Activated CD4-positive, alpha-beta T cell treated with anti-CD3 and anti-CD28 coated beads, Interleukin-2, Interleukin-6, amounts not matched to agents 100 ng/mL and 50 ng/mL, durations not matched to agents 16 hours and 8 hours (primary cell): ENCODE data around the gene MAP3K2.

Experiments
- DNase-seq: peaks from one replicate; pipeline ENCODE4 v3.0.0-alpha.2; 2020

The MAP3K2 gene

DNA sequence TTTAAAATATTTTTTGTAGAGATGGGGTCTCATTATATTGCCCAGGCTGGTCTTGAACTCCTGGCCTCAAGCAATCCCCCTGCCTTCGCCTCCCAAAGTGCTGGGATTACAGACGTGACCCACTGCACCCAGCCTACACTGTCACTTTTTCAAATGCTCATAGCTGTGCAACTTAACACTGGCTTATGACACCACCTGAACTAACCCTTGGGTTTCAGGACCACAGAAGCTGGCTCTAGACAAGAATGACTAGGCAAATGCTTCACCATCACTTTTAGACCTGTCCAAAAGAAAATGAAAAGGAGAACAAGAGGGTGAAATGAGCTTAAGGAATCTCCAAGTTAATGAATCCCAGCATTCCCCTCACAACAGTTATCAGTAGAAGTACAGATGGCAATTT, 107.1 kb downstream of the MAP3K2 start:
- no peak for DNase-seq

DNA sequence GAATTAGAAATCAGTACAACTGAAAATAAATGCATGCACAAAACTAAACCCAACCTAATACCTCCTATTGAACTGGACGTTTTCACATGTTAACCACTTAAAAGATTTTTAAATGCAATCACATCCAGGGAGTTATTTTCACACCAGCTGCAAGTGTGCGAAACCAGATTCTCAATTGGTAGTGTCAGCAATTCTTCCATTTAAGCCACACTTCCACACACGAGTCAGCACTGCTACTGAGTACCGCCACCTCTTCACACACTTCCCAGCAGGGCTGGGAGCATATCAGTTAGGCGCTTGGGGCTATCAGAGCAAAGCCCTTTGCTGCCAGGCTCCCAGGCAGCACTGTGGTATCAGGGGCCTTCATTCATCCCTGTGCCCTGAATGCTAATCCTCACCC, 108.0 kb downstream of the MAP3K2 start:
- DNase-seq, result no peak

DNA sequence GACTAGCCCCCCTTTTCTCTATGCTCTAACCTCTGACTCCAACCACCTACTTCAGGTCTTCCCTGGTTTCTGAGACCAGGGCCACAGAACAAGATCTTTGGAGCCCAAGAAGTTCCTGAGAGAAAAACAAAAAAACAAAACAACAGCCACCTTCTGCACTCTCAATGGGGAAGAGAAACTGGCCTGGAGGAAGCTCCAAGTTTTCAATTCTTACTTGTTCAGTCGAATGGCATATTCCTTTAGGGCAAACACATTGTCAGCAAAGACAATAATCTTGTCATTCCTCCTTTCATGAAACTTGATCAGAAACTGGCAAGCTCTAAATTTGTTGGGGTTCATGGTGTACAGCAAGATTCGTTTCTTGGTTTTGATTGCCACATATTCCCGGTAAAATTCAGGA, 108.8 kb downstream of the MAP3K2 start:
- no peak for DNase-seq

GRCh38 chr2:127277028-127277427, 110.7 kb downstream of the MAP3K2 start:
- DNase-seq, result no peak

DNA sequence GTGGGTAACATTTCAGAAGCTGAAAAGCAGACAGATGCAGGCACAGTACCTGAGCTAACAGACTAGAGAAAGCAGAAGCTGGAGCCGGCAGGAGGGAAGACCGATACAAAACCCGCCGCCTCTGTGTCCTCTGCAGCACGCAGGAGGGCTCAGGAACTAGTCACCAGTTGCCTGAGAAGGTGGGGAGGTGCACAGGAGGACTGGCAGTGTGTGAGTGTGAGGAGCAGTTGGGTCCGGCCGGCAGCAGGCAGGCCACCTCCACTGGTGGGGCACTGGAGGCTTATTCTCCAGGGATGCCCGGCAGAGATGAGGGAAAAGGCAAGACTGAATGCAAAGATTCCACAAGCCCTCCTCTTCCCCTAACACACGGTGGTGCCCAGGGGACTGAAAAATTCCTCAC, 112.0 kb downstream of the MAP3K2 start:
- DNase-seq, result no peak

DNA sequence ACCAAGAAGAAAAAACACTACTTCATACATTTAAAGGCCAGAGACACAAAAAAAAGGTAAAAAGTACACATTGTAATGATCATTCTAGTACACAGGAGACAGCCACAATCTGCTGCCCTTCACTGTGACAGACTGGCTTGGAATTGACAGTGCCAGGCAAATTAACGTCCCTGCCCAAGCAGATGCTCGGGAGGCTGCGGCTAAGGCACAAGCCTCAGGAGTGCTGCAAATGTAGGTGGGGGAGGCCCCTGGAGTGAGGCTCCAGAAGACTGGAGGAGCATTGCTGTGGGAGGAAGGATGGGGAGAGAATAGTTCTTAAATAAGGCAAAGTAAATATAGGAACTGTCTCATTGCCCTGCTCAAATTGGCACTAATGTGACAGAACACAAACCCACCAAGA, 112.4 kb downstream of the MAP3K2 start:
- DNase-seq, result no peak

- peak; percentile 8 for DNase-seq
Measured at GRCh38 chr2:127270663-127271062, 117.1 kb downstream of the MAP3K2 start.

GRCh38 chr2:127261804-127262406, 125.9 kb downstream of the MAP3K2 start:
- DNase-seq, result no peak

GRCh38 chr2:127259355-127259754, 128.4 kb downstream of the MAP3K2 start:
- DNase-seq, result no peak

GRCh38 chr2:127256866-127257265, 130.9 kb downstream of the MAP3K2 start:
- DNase-seq, result no peak

DNA sequence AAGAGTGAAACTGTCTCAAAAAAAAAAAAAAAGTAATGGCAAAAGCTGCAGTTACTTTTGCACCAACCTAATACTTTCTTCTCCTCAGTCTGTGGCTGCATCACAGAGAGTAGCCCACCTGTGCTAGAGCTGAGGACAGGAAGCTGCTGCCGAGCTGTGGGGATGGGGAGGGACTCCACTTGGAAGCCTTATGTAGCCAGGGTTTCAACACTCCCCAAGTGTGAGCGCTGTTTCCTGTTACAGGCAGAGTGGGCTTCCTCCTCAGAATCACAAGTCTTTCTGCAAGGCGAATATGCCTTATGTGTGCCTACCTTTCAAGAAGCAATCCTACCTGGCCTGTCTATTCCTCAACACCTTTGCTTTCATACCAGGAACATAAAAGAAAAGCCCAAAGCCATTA, 131.4 kb downstream of the MAP3K2 start:
- DNase-seq, result no peak

DNA sequence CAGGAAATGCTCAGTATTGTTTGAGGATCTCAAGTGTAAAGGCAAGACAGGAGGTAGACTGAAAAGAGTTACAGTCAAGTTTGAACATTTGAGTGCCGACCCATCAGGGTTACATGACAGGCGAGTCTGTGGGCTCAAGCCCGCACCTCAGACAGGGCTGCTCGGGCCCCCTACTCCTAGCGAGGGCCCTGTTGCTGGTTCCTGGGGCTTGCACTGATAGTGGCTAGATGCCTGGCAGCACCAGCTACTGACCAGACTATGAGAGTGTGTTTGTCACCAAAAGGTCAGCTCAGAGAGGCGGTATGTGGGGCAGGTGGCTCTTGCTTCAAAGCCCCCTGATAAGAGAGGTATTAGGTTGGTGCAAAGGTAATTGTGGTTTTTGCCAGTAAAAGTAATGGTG, 132.1 kb downstream of the MAP3K2 start:
- DNase-seq, result no peak

DNA sequence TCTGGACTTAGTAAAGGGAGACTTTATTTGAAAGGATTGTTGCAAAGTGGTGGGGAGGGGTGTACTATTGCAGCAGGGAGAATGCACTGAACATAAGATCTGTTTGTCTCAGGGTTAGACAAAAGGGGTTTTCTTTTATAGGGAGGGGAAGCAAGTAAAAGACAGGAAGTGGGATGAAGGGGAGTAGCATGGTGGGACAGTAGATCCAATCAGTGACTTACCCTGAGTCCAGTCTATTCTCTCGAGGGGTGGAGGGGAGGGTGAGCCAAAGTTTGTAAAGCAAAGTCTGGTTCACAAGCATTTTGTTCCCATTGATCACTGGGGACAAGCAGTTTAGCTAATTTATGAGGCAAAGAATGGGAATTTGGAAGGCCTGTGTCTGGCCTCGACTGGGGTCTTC, 132.6 kb downstream of the MAP3K2 start:
- no peak for DNase-seq

- DNase-seq, result no peak
Measured at GRCh38 chr2:127254386-127254981, 133.3 kb downstream of the MAP3K2 start.
